ENCODE results near the gene SLC22A16.

The SLC22A16 gene

GRCh38 chr6:110419028-110419739 lies 57.2 kb downstream of the SLC22A16 start:
- H3K4me3 ChIP-seq (ENCODE audit: low read length) = no peak overlapping the region
- DNase-seq (ENCODE audit: low read depth) = no peak
- TF ChIP-seq CTCF (conservative IDR thresholded peaks at IDR 0.05; ENCODE audit: low read depth, low read length) = no peak

- TF ChIP-seq CTCF (conservative IDR thresholded peaks at IDR 0.05; ENCODE audit: low read depth, low read length) = no peak
- no peak for DNase-seq (ENCODE audit: low read depth)
Measured at GRCh38 chr6:110418594-110418993, 57.8 kb downstream of the SLC22A16 start.

GRCh38 chr6:110415086-110415916 lies 61.1 kb downstream of the SLC22A16 start, which contains the start of gene DDO:
Gene DDO, minus strand, starts transcription at chr6:110415575. Its CDS starts 2,113 bp downstream, at chr6:110413462.
- H3K4me3 ChIP-seq (ENCODE audit: low read length) = no peak within 1 kb of the TSS
- peak; percentile 35 for DNase-seq (ENCODE audit: low read depth)
- no peak for TF ChIP-seq CTCF (conservative IDR thresholded peaks at IDR 0.05; ENCODE audit: low read depth, low read length)

More at GRCh38 chr6:110418594-110418993, 57.8 kb downstream of the SLC22A16 start:
- no peak overlapping the region for H3K4me3 ChIP-seq (ENCODE audit: low read length)

- H3K4me3 ChIP-seq (ENCODE audit: low read length) = no peak overlapping the region
- no peak for TF ChIP-seq CTCF (conservative IDR thresholded peaks at IDR 0.05; ENCODE audit: low read depth, low read length)
- DNase-seq (ENCODE audit: low read depth) = no peak
Measured at GRCh38 chr6:110414669-110415068, 61.7 kb downstream of the SLC22A16 start.

- H3K4me3 ChIP-seq (ENCODE audit: low read length) = no peak overlapping the region
- no peak for TF ChIP-seq CTCF (conservative IDR thresholded peaks at IDR 0.05; ENCODE audit: low read depth, low read length)
- no peak for DNase-seq (ENCODE audit: low read depth)
Measured at GRCh38 chr6:110412360-110412759, 64.1 kb downstream of the SLC22A16 start.

GRCh38 chr6:110410511-110410910 lies 65.9 kb downstream of the SLC22A16 start:
- no peak overlapping the region for H3K4me3 ChIP-seq (ENCODE audit: low read length)
- TF ChIP-seq CTCF (conservative IDR thresholded peaks at IDR 0.05; ENCODE audit: low read depth, low read length) = no peak
- no peak for DNase-seq (ENCODE audit: low read depth)

All from retinal pigment epithelial cell (primary cell).